Activated CD4-positive, alpha-beta memory T cell treated with anti-CD3 and anti-CD28 coated beads for 36 hours (primary cell): ENCODE measurements around the gene PYGM. TPM values are rescaled to one million over a fixed set of nuclear protein-coding genes. Genes with fewer than 3 reads are reported as not detected.

ENCODE experiments used
- CTCF ChIA-PET: fragments of 350-600 bp; sonication (Branson Sonifier 250); formaldehyde crosslinking; loops from one replicate; lab custom pipeline; 2021; ENCODE audit warnings: antibody characterized with exemption, inconsistent platforms; lab: Charles Lee
- POLR2A ChIA-PET: fragments of 350-600 bp; sonication (Branson Sonifier 250); formaldehyde crosslinking; loops from one replicate; lab custom pipeline; 2021; ENCODE audit warnings: antibody characterized with exemption; lab: Charles Lee
- DNase-seq: peaks from one replicate; pipeline ENCODE4 v3.0.0-alpha.2; 2020
- H3K27ac Mint-ChIP-seq: one replicate; pipeline ENCODE4 v1.8.0; 2021; ENCODE audit warnings: mixed read lengths
- H3K27me3 Mint-ChIP-seq: one replicate; pipeline ENCODE4 v1.8.0; 2021; ENCODE audit warnings: mixed read lengths
- H3K36me3 Mint-ChIP-seq: one replicate; pipeline ENCODE4 v1.8.0; 2021; ENCODE audit warnings: mixed read lengths
- H3K4me1 Mint-ChIP-seq: one replicate; pipeline ENCODE4 v1.8.0; 2021; ENCODE audit warnings: low read depth, mixed read lengths
- H3K4me3 Mint-ChIP-seq: one replicate; pipeline ENCODE4 v1.8.0; 2021; ENCODE audit warnings: mild to moderate bottlenecking, mixed read lengths
- H3K9me3 Mint-ChIP-seq: one replicate; pipeline ENCODE4 v1.8.0; 2021; ENCODE audit warnings: mixed read lengths
- intact Hi-C: fragments of 100-400 bp; cut with micrococcal nuclease; formaldehyde crosslinking; loops from one replicate; pipeline ENCODE4 v1.15.1; 2023
- total RNA-seq, 2 experiments: library from RNA; stranded (reverse); gene quantifications; one replicate each; pipeline ENCODE4 v1.2.3, GENCODE V29; 2021

PYGM gene
- total RNA-seq, 2 experiments from 2014 or later, result 0.94 to 1.6 TPM

DNA sequence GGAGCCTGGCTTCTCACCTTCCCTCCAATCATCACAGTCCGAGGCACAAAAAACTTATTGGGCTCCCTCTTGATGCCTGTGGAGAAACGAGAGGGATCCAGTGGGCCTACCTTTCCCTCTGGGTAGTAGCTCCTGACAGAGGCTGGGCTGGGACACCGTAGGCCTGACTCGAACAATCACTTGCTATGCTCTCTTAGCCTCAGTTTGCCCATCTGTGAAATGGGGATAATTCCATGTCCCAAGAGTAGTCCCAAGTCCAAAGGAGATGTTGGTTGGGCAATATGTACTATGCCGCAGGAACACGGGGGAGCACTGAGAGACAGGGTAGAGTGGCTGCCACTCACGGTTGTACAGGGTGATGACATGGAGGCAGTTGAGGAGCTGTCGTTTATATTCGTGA, 8.2 kb downstream of the PYGM start:
- peaks cover 1% of the 10 kb centered on the region for H3K36me3 Mint-ChIP-seq
- no peaks in the 10 kb centered on the region for H3K9me3 Mint-ChIP-seq
- ChIA-PET POLR2A (no interaction called here), CTCF (interaction anchor here (1.3 to 1.4 kb wide), 2 partner anchors 9 to 16 kb away, joined by 4 to 5 read pairs; no protein-coding TSS in a partner anchor)
- H3K4me3 Mint-ChIP-seq, result no peak overlapping the region
- intact Hi-C loops, result no loop called here
- H3K4me1 Mint-ChIP-seq, result peaks cover 5% of the 10 kb centered on the region
- no peaks in the 10 kb centered on the region for H3K27me3 Mint-ChIP-seq
- DNase-seq, result no peak
- no peak overlapping the region for H3K27ac Mint-ChIP-seq

- ChIA-PET CTCF (interaction anchor here (1.3 to 1.4 kb wide), 2 partner anchors 9 to 17 kb away, joined by 4 to 5 read pairs; no protein-coding TSS in a partner anchor), POLR2A (no interaction called here)
- H3K27me3 Mint-ChIP-seq, result no peaks in the 10 kb centered on the region
- H3K9me3 Mint-ChIP-seq, result no peaks in the 10 kb centered on the region
- DNase-seq, result no peak
- peaks cover 1% of the 10 kb centered on the region for H3K36me3 Mint-ChIP-seq
- intact Hi-C loops, result no loop called here
- H3K27ac Mint-ChIP-seq, result no peak overlapping the region
- no peak overlapping the region for H3K4me3 Mint-ChIP-seq
- peaks cover 5% of the 10 kb centered on the region for H3K4me1 Mint-ChIP-seq
Observed at GRCh38 chr11:64751136-64751535, 8.6 kb downstream of the PYGM start.

DNA sequence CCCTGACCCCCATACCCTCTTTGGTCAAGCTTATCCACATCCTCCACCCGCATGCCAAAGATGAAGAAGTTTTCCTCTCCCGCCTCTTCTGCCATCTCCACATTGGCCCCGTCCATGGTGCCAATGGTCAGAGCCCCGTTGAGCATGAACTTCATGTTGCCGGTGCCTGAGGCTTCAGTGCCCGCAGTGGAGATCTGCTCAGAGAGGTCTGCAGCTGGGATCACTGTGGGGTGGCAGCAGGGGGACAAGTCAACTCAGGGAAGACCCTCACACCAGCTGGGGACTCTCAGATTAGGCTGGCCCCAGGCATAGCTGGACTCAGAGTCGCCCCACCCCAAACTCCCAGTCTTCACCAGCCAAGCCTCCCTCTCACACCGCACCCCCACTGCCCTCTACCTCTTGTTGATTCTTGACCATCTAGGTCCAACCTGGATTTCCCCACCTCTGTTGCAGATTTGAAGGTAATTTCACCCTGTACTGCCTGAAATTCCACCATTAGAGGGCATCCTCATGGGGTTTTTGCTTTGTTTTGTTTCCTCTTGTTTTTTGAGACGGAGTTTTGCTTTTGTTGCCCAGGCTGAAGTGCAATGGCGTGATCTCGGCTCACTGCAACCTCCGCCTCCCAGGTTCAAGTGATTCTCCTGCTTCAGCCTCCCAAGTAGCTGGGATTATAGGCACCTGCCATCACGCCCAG, 9.3 kb downstream of the PYGM start:
- Mint-ChIP-seq H3K9me3 (no peaks in the 10 kb centered on the region), H3K36me3 (peaks cover 1% of the 10 kb centered on the region), H3K27me3 (no peaks in the 10 kb centered on the region), H3K27ac (no peak overlapping the region), H3K4me1 (peaks cover 8% of the 10 kb centered on the region), H3K4me3 (no peak overlapping the region)
- DNase-seq, result no peak
- CTCF ChIA-PET, result no interaction called here
- POLR2A ChIA-PET, result no interaction called here
- intact Hi-C loops, result no loop called here

DNA sequence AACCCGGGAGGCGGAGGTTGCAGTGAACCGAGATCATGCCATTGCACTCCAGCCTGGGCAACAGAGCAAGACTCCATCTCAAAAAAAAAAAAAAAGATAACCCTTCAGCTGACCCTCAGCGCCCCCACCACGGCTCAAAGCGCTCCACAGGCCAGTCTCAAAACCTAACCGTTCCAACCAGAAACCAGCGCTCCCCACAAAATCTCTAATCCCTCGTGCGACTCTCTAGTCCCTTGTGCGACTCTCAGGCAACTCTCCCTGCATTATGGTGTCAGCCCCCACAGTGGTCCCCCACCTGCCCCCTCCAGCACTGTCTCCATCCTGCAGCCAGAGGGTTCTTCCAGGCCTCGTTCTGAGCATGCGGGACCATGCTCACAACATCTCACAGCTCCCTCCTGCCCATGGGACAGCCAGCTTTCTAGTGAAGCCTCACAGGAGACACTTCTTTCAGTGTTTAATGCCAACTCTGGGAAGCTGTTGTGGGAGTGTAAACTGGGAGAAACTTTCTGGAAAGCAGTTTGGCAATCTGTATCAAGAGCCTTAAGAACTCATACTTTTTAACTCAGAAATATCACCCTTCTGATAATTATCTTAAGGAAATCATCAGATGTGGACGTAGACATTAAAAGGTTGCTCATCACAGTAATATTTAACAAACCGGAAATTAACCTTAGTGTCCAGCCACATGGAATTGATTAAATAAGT, 11.7 kb downstream of the PYGM start:
- Mint-ChIP-seq H3K9me3 (no peaks in the 10 kb centered on the region), H3K27ac (no peak overlapping the region), H3K4me1 (peaks cover 20% of the 10 kb centered on the region), H3K4me3 (no peak overlapping the region), H3K27me3 (peaks cover 8% of the 10 kb centered on the region), H3K36me3 (peaks cover 3% of the 10 kb centered on the region)
- ChIA-PET CTCF (interaction anchor here (1.2 to 1.5 kb wide), 3 partner anchors 12 to 60 kb away, joined by 3 to 5 read pairs (median 4); partner anchors contain the start of gene PYGM), POLR2A (no interaction called here)
- no peak for DNase-seq
- intact Hi-C loops, result loop anchor here (10.0 kb wide), 1 partner anchor 367 kb away; the partner anchor contains the start of genes TM7SF2 and ZNHIT2

DNA sequence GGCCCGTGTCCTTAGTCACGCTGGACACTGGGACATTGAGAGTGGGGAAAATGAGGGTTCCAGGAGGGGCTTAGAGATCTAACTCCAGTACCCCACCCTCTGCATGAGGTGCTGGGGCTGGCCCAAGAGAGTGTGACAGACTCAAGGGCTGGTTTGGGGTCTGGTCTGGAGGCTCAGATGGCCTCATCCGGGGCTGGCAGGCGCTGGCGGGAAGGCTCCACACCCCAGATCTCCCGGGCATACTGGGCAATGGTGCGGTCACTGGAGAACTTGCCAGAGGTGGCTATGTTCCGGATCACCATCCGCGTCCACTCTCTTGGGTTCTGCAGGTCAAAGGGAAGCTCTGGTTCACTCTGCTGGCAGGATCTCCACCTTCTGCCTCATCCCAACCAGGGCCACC, 13.3 kb downstream of the PYGM start:
- ChIA-PET POLR2A (no interaction called here), CTCF (interaction anchor here (1.4 to 1.8 kb wide), 2 partner anchors 21 to 58 kb away, joined by 5 read pairs; no protein-coding TSS in a partner anchor)
- H3K4me1 Mint-ChIP-seq, result peaks cover 26% of the 10 kb centered on the region
- peaks cover 1% of the 10 kb centered on the region for H3K36me3 Mint-ChIP-seq
- DNase-seq, result no peak
- intact Hi-C loops, result loop anchor here (10.0 kb wide), 1 partner anchor 368 kb away; the partner anchor contains the start of genes TM7SF2 and ZNHIT2
- H3K27ac Mint-ChIP-seq, result peak overlapping the region; percentile 54
- no peaks in the 10 kb centered on the region for H3K9me3 Mint-ChIP-seq
- H3K27me3 Mint-ChIP-seq, result peaks cover 8% of the 10 kb centered on the region
- peak overlapping the region; percentile 16 for H3K4me3 Mint-ChIP-seq

DNA sequence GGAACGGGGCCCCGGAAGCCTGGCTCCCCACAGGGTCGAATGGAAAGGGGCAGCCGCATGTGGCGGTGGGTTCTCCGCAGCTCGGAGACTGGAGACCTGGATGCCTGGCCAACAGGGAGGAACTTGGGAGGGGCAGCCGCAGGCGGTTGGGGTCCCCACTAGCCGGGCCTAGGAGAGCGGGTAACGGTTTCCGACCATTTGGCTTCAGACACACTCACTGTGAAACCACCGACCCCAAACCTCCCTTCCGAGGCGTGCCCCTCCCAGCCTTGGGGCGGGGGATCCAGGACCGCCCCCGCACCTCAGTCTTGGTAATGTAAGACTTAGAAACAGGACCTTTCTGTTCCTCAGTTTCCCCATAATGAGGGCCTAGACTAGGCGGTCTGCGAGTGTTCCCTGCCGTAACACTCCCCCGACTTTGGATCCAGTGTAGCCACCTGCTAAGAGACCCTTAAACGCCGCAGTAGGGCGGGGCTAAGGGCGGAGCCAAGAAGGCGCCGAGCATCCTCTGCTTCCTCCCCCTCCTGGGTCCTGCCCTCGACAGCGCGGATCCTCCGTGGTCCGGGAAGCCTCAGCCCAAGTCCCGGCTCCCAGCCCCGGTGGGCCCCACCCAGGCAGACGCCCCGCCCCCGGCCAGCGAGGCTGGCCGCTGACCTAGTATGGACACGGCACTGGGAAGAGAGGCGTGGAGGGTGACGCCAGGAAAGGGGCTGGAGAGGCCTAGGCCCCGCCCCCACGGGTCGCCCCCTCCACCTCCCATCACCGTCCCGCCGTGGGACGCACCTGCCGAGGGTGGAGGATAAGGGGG, 14.0 kb downstream of the PYGM start:
- peaks cover 8% of the 10 kb centered on the region for H3K27me3 Mint-ChIP-seq
- H3K4me1 Mint-ChIP-seq, result peaks cover 23% of the 10 kb centered on the region
- H3K27ac Mint-ChIP-seq, result peak overlapping the region; percentile 70
- peak overlapping the region; percentile 82 for H3K4me3 Mint-ChIP-seq
- ChIA-PET CTCF (interaction anchor here (1.4 to 3.6 kb wide), 3 partner anchors 11 to 65 kb away, joined by 4 to 20 read pairs (median 5); partner anchors contain the start of gene MEN1), POLR2A (interaction anchor here (1.7 kb wide), 1 partner anchor 12 kb away, joined by 6 read pairs; no protein-coding TSS in a partner anchor)
- H3K36me3 Mint-ChIP-seq, result peaks cover 1% of the 10 kb centered on the region
- intact Hi-C loops, result loop anchor here (2.0 to 10.0 kb wide), 2 partner anchors 17 to 369 kb away; partner anchors contain the start of genes TM7SF2 and ZNHIT2
- peak; percentile 69 for DNase-seq
- H3K9me3 Mint-ChIP-seq, result no peaks in the 10 kb centered on the region

DNA sequence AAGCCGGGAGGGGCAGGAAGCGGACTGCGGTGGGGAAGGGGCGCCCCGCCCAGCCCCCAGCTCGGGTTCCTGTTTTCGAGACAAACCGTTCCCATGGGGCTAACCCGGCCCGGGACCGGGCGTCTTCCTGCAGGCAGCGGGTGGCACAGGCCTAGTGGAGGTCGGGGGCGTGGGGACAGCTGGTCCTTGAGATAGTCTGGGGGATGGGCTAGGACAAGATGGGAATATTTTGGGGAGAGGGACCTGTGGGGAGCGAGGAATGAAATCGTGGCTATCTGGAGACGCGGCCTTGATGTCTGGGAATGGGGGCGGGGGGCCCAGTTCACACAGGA, 14.6 kb downstream of the PYGM start:
- ChIA-PET CTCF (interaction anchor here (1.2 to 3.6 kb wide), 3 partner anchors 11 to 66 kb away, joined by 3 to 20 read pairs (median 4); partner anchors contain the start of gene MEN1), POLR2A (interaction anchor here (1.3 to 1.7 kb wide), 2 partner anchors 12 to 15 kb away, joined by 6 read pairs; partner anchors contain the start of gene PYGM)
- H3K4me3 Mint-ChIP-seq, result peak overlapping the region; percentile 82
- H3K27ac Mint-ChIP-seq, result peak overlapping the region; percentile 70
- no peaks in the 10 kb centered on the region for H3K9me3 Mint-ChIP-seq
- H3K36me3 Mint-ChIP-seq, result peaks cover 1% of the 10 kb centered on the region
- peaks cover 8% of the 10 kb centered on the region for H3K27me3 Mint-ChIP-seq
- DNase-seq, result peak; percentile 80
- H3K4me1 Mint-ChIP-seq, result peaks cover 24% of the 10 kb centered on the region
- intact Hi-C loops, result loop anchor here (2.0 to 10.0 kb wide), 2 partner anchors 18 to 370 kb away; partner anchors contain the start of genes TM7SF2 and ZNHIT2

GRCh38 chr11:64744544-64745188, 15.1 kb downstream of the PYGM start:
- intact Hi-C loops, result loop anchor here (2.0 to 10.0 kb wide), 2 partner anchors 18 to 370 kb away; partner anchors contain the start of genes TM7SF2 and ZNHIT2
- CTCF ChIA-PET, result interaction anchor here (0.7 to 7.2 kb wide), 15 partner anchors 10 to 440 kb away, joined by 3 to 45 read pairs (median 4); partner anchors contain the start of genes MAP4K2 and MEN1
- peak overlapping the region; percentile 82 for H3K4me3 Mint-ChIP-seq
- no peaks in the 10 kb centered on the region for H3K9me3 Mint-ChIP-seq
- H3K27ac Mint-ChIP-seq, result no peak overlapping the region
- POLR2A ChIA-PET, result interaction anchor here (0.7 to 1.7 kb wide), 5 partner anchors 11 to 56 kb away, joined by 3 to 6 read pairs (median 6); partner anchors contain the start of gene PYGM
- DNase-seq, result peak; percentile 41
- H3K4me1 Mint-ChIP-seq, result peaks cover 25% of the 10 kb centered on the region
- H3K27me3 Mint-ChIP-seq, result peaks cover 8% of the 10 kb centered on the region
- H3K36me3 Mint-ChIP-seq, result peaks cover 1% of the 10 kb centered on the region

DNA sequence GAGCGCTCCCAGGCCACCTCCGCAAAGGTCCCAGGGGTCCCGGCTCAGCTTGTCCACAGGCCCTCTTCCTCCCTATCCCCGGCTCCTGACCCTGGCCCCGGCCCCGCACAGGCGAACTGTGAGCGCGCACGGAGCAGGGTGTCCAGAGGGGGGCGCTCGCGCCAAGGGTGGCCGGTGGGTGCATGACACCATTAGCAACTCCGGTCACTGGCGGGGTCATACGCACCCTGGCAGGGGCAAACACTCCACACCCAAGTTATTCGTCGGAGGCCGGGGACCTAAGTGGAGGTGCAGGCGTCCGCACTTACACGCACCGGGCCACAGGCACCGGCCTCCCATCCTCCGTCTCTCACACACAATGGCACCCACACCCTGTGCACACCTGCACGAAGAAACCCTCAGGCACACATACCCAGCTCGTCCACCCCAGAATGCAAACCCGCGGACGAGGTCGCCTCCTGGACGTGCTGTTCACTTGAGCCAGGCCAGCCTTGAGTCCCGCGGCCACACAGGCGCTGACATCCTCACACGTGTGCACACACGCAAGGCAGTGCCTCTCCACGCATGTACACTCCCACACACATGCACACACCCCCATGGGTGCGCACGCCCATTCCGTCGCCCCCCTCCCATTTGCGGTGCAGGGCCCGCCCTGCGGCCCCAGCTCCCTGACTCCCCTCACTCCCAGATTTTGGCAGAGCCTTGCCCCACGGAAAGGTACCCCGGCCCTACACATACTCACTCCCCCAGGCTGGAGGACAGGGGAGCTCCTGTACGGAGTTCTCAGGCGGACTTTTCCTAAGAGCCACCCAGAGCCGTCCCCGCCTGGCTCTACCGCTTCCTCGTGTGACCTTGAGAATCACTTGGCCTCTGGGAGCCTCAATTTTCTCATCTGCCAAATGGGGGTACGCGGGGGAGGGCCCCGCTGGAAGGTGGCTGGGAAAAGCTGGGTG, 15.9 kb downstream of the PYGM start, which contains the start of gene RASGRP2:
Gene RASGRP2, minus strand, starts transcription at position 552 of the 953 bp plus-strand sequence. CDS start 1,276 bp downstream, outside the sequence.
- CTCF ChIA-PET, result interaction anchor here (0.7 to 7.2 kb wide), 25 partner anchors 9 to 439 kb away, joined by 3 to 45 read pairs (median 4); partner anchors contain the start of genes MAP4K2, MEN1, PRDX5 and PYGM
- H3K4me3 Mint-ChIP-seq, result peak within 1 kb of the TSS; percentile 81
- peaks cover 8% of the 10 kb centered on the region for H3K27me3 Mint-ChIP-seq
- no peaks in the 10 kb centered on the region for H3K9me3 Mint-ChIP-seq
- intact Hi-C loops, result loop anchor here (1.0 to 10.0 kb wide), 5 partner anchors 19 to 371 kb away; partner anchors contain the start of genes MEN1, NRXN2, SF1 and TM7SF2
- peaks cover 25% of the 10 kb centered on the region for H3K4me1 Mint-ChIP-seq
- peaks cover 1% of the 10 kb centered on the region for H3K36me3 Mint-ChIP-seq
- DNase-seq, result peak; percentile 90
- H3K27ac Mint-ChIP-seq, result peak within 1 kb of the TSS; percentile 68
- POLR2A ChIA-PET, result interaction anchor here (0.7 to 1.7 kb wide), 5 partner anchors 11 to 55 kb away, joined by 3 to 6 read pairs (median 6); partner anchors contain the start of gene PYGM
